ENCODE data around the gene PHACTR1.

DNA sequence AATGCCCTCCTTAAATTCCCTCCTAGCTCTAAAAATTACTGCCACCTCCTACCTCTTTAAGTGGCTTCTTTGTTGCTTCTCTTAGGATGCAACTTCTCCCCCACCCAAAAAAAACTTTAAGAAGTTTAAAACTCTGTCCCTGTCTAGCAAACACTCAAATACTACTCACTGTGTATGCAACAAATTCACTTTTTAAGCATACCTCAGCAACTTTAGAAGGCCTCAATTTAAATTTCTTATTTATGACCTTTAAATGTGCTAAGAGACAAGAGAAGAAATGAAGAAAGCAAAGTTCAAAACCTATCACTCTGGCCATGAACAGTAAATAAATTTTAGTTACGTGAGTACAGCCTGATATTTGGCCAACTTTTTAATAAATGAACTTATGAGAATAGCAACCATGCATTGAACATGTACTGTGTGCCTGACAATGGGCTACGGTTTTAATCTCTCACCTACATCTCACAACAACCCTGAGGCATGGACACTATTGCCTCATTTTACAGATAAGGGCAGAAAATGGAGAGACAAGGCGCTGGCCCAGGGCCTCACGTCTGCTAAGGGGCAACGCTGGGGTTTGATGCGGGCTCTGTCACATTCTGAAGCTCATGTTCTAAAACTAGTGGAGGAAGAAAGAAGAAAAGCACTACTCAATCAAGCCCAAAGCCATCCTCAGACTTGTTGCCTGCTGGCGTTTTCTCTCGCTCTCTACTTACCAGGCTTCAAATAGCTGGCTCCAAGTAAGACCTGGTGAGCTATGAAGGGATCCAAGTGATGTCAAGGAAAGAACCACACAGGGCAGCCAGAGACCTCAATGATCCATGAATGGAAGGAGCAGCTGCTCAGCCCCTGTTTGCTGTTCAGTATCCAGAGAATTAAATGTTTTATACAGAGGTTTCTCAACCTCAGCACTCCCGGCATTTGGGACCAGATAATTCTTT, 512.0 kb downstream of the PHACTR1 start:
- TF ChIP-seq CBFB (CRISPR knock-in tag; IDR thresholded peaks at IDR 0.05; ENCODE audit: low read depth) (no peak), ZNF219 (CRISPR knock-in tag; IDR thresholded peaks at IDR 0.05; ENCODE audit: borderline replicate concordance) (no peak), ZNF138 (CRISPR knock-in tag; conservative IDR thresholded peaks at IDR 0.05) (no peak), ETV6 (CRISPR knock-in tag; IDR thresholded peaks at IDR 0.05) (no peak), SP1 (CRISPR knock-in tag; conservative IDR thresholded peaks at IDR 0.05) (no peak), MYBL2 (CRISPR knock-in tag; IDR thresholded peaks at IDR 0.05) (no peak), ESRRA (CRISPR knock-in tag; IDR thresholded peaks at IDR 0.05; ENCODE audit: borderline replicate concordance) (no peak)
- TF ChIP-seq, protein P1, sequence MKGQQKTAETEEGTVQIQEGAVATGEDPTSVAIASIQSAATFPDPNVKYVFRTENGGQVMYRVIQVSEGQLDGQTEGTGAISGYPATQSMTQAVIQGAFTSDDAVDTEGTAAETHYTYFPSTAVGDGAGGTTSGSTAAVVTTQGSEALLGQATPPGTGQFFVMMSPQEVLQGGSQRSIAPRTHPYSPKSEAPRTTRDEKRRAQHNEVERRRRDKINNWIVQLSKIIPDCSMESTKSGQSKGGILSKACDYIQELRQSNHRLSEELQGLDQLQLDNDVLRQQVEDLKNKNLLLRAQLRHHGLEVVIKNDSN (CRISPR knock-in tag; IDR thresholded peaks at IDR 0.05): no peak
- TF ChIP-seq, protein P2, sequence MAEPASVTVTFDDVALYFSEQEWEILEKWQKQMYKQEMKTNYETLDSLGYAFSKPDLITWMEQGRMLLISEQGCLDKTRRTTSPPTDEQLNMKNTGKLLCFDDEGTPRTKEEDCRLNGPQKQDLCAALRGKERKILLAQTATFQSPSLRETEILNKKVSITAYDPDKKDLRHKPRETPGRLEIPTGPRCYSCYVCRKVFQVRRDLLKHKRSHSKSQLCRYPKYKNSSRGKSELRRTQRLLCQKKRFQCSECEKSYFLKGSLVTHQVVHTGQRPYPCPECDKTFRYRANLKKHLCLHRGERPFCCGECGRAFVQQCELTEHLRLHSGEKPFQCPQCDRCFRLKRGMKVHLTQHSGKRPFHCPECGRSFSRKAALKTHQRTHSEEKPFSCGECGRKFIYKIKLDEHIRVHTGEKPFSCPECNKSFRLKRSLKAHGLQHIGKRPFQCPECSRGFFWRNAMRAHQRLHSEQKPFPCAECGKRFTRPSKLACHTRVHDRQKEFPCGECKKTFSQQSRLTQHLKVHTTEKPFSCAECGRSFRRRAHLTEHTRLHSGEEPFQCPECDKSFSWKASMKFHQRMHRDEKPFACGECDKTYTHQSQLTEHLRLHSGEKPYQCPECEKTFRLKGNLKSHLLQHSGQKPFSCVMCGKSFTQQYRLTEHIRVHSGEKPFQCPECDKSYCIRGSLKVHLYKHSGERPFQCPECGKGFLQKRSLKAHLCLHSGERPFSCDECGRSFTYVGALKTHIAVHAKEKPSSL (CRISPR knock-in tag; conservative IDR thresholded peaks at IDR 0.05): no peak
- TF ChIP-seq, protein P3, sequence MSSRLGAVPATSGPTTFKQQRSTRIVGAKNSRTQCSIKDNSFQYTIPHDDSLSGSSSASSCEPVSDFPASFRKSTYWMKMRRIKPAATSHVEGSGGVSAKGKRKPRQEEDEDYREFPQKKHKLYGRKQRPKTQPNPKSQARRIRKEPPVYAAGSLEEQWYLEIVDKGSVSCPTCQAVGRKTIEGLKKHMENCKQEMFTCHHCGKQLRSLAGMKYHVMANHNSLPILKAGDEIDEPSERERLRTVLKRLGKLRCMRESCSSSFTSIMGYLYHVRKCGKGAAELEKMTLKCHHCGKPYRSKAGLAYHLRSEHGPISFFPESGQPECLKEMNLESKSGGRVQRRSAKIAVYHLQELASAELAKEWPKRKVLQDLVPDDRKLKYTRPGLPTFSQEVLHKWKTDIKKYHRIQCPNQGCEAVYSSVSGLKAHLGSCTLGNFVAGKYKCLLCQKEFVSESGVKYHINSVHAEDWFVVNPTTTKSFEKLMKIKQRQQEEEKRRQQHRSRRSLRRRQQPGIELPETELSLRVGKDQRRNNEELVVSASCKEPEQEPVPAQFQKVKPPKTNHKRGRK (CRISPR knock-in tag; IDR thresholded peaks at IDR 0.05; ENCODE audit: borderline replicate concordance): no peak
- TF ChIP-seq, protein P4, sequence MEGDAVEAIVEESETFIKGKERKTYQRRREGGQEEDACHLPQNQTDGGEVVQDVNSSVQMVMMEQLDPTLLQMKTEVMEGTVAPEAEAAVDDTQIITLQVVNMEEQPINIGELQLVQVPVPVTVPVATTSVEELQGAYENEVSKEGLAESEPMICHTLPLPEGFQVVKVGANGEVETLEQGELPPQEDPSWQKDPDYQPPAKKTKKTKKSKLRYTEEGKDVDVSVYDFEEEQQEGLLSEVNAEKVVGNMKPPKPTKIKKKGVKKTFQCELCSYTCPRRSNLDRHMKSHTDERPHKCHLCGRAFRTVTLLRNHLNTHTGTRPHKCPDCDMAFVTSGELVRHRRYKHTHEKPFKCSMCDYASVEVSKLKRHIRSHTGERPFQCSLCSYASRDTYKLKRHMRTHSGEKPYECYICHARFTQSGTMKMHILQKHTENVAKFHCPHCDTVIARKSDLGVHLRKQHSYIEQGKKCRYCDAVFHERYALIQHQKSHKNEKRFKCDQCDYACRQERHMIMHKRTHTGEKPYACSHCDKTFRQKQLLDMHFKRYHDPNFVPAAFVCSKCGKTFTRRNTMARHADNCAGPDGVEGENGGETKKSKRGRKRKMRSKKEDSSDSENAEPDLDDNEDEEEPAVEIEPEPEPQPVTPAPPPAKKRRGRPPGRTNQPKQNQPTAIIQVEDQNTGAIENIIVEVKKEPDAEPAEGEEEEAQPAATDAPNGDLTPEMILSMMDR (IDR thresholded peaks at IDR 0.05): no peak
- TF ChIP-seq, protein P5, sequence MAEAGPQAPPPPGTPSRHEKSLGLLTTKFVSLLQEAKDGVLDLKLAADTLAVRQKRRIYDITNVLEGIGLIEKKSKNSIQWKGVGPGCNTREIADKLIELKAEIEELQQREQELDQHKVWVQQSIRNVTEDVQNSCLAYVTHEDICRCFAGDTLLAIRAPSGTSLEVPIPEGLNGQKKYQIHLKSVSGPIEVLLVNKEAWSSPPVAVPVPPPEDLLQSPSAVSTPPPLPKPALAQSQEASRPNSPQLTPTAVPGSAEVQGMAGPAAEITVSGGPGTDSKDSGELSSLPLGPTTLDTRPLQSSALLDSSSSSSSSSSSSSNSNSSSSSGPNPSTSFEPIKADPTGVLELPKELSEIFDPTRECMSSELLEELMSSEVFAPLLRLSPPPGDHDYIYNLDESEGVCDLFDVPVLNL (CRISPR knock-in tag; IDR thresholded peaks at IDR 0.05; ENCODE audit: borderline replicate concordance, low read depth): no peak

All from WTC11 (cell line).